ENCODE data around the gene BCAN.

BCAN gene

GRCh38 chr1:156681196-156681960, 39.5 kb downstream of the BCAN start:
- DNase-seq: no peak

GRCh38 chr1:156682166-156682890, 40.4 kb downstream of the BCAN start:
- no peak for DNase-seq

- DNase-seq: peak; percentile 41
Observed at GRCh38 chr1:156684227-156684782, 42.4 kb downstream of the BCAN start.

- DNase-seq: peak; percentile 58
Observed at GRCh38 chr1:156689035-156689952, 47.4 kb downstream of the BCAN start.

DNA sequence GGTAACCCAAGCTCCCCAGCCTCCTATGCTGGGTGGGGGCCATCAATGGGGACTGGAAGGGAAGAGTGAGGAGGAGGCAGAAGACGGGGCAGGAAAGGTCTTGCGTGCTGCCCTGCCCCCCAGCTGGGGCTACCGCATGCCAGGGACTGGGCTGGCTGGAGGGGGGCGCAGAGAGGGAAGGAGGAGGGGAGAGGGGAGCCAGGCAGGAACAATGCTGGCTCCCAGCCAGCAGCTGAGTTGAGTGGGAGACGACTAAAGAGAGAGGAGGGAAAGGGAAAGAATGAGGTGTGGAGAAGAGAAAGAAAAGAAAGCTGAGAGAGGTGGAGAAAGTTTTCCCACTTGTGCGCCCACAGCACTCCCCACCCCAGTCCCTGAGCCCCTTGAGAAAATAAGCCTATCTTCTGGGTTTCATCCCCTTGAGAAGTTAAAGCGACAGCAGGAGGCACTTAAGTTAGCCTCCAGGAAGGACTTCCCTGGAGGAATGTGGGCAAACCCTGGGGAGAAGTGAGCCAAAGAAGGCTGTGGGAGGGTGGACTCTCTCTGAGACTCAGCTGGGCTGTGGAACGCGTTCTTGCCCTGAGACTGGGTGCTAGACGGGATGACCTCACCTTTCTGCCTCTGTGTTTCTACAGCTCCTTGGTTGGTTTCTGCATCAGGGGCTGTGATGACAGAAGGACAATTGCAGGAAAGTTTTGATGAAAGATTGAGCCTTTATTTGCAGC, 48.2 kb downstream of the BCAN start:
- DNase-seq: no peak

- no peak for DNase-seq
Observed at GRCh38 chr1:156690675-156691036, 48.7 kb downstream of the BCAN start.

DNA sequence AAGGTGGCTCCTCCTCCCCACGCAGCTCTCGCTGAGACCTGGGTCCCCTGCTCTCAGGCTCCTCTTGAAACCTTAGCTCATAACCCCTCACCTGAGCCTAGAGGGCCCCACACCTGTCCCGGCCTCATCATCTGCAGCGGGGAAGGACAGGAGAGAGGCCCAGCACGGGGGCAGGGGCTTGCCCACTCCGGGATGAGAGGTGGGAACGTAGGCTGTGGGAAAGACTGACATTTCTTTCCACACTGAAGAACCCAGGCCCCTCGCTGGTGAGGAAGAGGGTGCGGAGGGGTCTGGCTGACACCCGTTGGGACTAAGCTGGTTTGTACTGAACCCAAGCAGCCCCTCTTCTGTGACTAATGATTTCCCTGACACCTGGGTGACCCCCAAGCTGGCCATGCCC, 49.3 kb downstream of the BCAN start:
- no peak for DNase-seq

GRCh38 chr1:156691665-156692440, 49.9 kb downstream of the BCAN start:
- DNase-seq: no peak

DNA sequence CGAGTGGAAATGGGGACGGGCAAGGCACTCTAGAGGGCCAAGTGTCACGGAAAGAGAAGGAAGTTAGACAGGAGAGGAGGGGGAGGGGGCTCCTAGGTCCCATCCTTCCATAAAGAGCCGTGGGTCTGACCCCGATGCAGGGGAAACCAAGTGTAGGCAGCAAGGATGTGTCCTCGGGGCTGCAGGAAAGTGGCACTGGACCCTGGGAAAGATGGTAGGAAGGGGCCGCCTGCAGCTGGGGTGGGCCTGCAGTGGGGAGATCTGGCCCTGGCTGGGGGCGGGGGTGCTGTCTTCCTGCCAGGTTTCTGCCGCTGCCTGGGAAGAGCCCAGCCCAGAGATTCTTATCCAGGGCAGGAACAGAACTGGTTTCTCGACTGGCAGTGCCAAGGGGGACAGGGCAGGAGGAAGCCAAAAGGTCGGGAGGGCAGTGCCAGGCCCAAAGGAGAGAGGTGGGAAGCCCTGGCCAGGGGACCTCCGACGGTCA, 50.6 kb downstream of the BCAN start:
- no peak for DNase-seq

GRCh38 chr1:156692925-156693847, 51.3 kb downstream of the BCAN start:
- DNase-seq: no peak

- DNase-seq: no peak
Observed at GRCh38 chr1:156693848-156694689, 52.2 kb downstream of the BCAN start.

DNA sequence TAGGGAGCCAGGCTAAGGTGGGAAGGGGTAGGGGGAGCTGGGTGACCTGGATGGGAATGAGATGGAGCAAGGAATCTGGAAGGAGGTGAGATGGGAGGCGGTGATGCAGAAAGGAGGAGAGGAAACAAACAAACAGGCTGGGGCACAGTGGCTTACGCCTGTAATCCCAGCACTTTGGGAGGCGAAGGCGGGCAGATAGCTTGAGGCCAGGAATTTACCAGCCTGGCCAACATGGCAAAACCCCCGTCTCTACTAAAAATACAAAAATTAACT, 52.7 kb downstream of the BCAN start:
- DNase-seq: no peak

DNA sequence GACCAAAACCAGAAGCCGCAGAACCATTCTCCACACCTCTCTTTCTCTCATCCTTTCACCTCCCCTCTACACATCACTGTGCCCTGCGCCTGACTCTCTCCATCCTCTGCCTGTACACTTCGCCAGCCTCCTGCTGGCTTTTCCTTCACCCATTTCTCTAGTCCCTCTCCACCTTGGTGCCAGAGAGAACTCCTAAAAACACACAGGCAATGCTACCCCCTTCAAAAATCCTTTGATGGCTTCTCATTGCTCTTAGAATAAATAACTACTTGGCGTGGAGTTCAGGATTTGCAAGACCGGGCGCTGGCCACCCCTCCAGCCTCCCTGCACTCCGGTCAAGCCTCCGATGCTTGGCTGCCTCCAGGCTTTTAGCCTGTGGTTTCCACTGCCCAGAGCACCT, 54.8 kb downstream of the BCAN start:
- DNase-seq: no peak

DNA sequence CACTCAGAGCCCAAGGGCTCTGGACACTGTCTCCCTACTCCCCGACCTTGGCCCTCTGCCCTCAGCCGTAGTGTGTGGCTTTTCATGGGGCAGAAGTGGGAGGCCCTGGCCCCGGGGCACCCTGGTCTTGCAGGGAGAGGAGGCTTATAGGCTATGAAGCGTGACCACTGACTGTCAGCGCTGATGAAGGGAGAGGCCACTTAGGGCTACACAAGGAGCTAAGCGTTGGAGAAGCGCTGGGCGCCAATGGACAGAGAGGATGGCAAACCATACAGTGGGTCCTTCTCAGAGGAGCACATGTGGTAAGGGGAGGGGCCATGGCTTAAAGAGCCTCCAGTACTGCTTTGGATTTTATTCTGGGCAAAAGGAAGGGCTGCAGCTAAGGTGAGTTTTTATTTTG, 55.6 kb downstream of the BCAN start:
- no peak for DNase-seq

GRCh38 chr1:156698995-156699394, 57.1 kb downstream of the BCAN start:
- DNase-seq: no peak

DNA sequence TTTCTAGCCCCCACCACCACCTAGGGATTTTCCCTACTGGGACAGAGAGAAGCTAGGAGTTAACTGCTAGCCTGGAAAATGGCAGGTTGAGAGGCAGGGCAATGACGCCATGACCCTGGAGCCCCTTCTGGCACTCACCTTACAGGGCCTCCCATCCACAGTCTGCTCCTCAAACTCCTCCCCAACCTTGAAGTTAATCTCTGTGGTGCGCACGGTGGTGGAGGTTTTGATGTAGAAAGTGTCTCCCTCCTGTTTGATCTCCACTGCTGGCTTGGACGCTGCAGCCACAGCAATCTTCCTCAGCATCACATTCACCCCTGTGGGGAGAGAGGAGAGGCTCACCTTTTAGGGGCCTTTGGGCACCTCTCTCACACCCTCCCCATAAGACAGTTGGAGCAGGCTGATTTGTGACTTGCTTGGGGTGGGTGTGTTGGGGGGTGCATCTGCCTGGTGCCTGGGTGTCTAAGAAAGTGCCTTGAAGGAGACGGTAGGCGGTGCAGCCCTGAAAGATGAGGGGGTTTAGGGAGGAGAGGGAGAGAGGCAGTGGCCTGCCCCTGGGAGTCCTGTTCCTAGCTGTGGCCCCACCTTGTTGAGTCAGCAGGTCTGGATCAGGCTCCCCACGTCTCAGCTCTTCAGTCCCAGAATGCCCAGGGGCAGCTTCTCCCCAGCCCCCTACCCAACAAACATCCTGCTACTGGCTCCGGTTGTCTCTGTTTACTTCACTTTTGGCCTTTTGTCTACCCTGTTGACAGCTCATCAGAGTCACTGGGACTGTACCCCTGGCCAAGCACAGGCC, 59.0 kb downstream of the BCAN start:
- no peak for DNase-seq

DNA sequence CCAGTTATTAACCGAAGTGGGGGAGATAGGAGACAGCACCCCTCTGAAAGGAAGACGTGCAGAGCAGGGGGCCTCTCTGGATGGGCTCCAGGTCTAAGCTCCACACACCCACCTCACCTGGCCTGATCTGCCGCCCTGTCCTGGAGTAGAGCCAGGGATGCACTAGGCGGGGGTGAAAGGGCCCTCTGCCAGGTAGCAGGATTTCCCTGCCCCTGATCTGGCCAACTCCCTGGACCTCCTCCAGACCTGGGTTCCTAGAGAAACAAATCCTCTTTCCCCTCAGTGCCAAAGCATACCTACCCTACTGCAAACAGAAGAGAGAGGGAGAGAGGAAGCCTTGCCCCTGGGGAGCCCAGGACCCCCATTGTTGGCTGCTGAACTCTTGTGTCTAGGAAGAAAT, 61.4 kb downstream of the BCAN start:
- DNase-seq: no peak

- DNase-seq: no peak
Observed at GRCh38 chr1:156703741-156704140, 61.8 kb downstream of the BCAN start.
